ENCODE measurements around the gene P2RY4.

- TF ChIP-seq, protein P1, sequence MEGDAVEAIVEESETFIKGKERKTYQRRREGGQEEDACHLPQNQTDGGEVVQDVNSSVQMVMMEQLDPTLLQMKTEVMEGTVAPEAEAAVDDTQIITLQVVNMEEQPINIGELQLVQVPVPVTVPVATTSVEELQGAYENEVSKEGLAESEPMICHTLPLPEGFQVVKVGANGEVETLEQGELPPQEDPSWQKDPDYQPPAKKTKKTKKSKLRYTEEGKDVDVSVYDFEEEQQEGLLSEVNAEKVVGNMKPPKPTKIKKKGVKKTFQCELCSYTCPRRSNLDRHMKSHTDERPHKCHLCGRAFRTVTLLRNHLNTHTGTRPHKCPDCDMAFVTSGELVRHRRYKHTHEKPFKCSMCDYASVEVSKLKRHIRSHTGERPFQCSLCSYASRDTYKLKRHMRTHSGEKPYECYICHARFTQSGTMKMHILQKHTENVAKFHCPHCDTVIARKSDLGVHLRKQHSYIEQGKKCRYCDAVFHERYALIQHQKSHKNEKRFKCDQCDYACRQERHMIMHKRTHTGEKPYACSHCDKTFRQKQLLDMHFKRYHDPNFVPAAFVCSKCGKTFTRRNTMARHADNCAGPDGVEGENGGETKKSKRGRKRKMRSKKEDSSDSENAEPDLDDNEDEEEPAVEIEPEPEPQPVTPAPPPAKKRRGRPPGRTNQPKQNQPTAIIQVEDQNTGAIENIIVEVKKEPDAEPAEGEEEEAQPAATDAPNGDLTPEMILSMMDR (optimal IDR thresholded peaks at IDR 0.05 in 1 of 3, IDR thresholded peaks at IDR 0.05 in 1 of 3, conservative IDR thresholded peaks at IDR 0.05 in 1 of 3; ENCODE audit: extremely low read depth in 1 of 3, insufficient read depth in 2 of 3, low read length in 3 of 3) = no peak
- no peak for TF ChIP-seq EZH2 (IDR thresholded peaks at IDR 0.05; ENCODE audit: low read length)
Observed at GRCh38 chrX:70292788-70293187, 32.8 kb upstream of the P2RY4 start.
